HL-60 (cell line): ENCODE measurements around the gene SPNS2.

Source experiments
- DNase-seq, 2 experiments: peaks; one replicate each; pipeline ENCODE4 v3.0.0-alpha.2; 2010 to 2020; ENCODE audit warnings: low read depth in 1 of 2, low spot score in 1 of 2
- H3K27ac ChIP-seq: fragments of 250-450 bp; sonication (Bioruptor Pico); replicated peaks from 2 replicates; pipeline ENCODE4 v1.5.1; 2020; ENCODE audit warnings: mild to moderate bottlenecking, moderate library complexity
- H3K27me3 ChIP-seq: fragments of 250-450 bp; sonication (Bioruptor Pico); 2 replicates; pipeline ENCODE4 v1.5.1; 2021; ENCODE audit warnings: mild to moderate bottlenecking, moderate library complexity; ENCODE audit not compliant: insufficient read depth, poor library complexity, severe bottlenecking
- H3K4me3 ChIP-seq: replicated peaks from 2 replicates; pipeline ENCODE4 v1.5.1; 2011; ENCODE audit warnings: mild to moderate bottlenecking, control low read depth, low read length; ENCODE audit not compliant: insufficient read depth
- CTCF ChIP-seq: IDR thresholded peaks from one replicate; pipeline ENCODE4 v1.5.1; 2011; ENCODE audit warnings: low read length, control low read depth, inconsistent platforms; ENCODE audit not compliant: insufficient read depth
- GABPA ChIP-seq: IDR thresholded peaks from 2 replicates; pipeline ENCODE4 v1.6.1; 2012; ENCODE audit warnings: low read depth
- POLR2AphosphoS5 ChIP-seq: IDR thresholded peaks from 2 replicates; pipeline ENCODE4 v1.6.1; 2012; ENCODE audit warnings: low read depth
- REST ChIP-seq: IDR thresholded peaks from 2 replicates; pipeline ENCODE4 v1.6.1; 2012; ENCODE audit warnings: low read depth; ENCODE audit not compliant: insufficient replicate concordance
- SPI1 ChIP-seq: IDR thresholded peaks from 2 replicates; pipeline ENCODE4 v1.6.1; 2012; ENCODE audit warnings: low read depth, mild to moderate bottlenecking, borderline replicate concordance

The SPNS2 gene

DNA sequence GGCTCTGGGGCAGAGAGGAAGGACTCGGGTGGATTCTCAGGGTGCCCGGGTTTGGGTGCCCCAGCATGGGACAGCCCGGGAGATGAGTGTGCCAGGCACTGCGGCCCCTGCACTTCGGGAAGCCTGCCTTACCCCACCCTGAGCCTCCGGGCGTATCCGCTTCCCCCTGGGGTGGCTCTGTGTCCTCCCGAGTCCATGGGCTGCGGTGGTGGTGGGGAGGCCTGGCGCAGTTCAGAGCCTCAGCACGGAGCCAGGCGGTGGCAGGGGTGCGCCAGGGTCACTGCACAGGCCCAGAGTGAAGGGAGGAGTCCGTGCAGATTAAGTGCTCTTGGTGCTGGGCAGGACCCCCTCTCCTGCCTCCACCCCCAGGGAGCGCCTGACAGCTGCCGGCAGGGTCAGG lies 35.8 kb downstream of the SPNS2 start:
- DNase-seq: no peak
- H3K27ac ChIP-seq: no peak overlapping the region
- TF ChIP-seq REST: no peak
- no peak for TF ChIP-seq CTCF
- TF ChIP-seq GABPA: no peak
- no peaks in the 10 kb centered on the region for H3K27me3 ChIP-seq
- H3K4me3 ChIP-seq: no peak overlapping the region

GRCh38 chr17:4534928-4535666 lies 36.4 kb downstream of the SPNS2 start:
- no peak overlapping the region for H3K27ac ChIP-seq
- TF ChIP-seq GABPA (no peak), SPI1 (no peak), REST (no peak), CTCF (no peak), POLR2AphosphoS5 (no peak; the same call in 1 of the 2 replicates)

DNA sequence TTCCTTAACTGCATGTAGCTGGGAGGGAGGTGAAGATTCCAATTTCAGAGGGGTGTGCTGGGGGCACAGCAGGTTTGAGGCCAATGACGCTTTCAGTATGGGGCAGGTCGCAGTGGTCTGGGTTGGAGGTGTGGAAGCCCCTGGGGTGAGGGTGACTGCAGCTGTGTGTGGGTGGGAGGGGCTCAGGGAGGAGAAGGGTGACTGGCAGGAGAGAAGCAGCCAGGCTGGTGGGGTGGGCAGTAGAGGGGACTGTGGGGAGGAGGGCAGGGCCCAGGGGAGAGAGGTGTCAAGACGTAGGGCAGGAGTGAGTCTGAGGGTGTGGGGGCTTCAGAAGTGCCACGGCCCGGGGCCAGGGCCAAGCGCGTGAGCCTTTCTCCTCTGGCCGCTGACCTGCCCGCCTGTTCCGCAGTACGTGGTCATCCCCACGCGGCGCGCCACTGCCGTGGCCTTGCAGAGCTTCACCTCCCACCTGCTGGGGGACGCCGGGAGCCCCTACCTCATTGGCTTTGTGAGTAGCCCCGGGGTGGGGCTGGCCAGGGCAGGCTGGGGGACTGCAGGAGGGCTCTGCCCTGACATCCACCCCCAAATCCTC lies 37.1 kb downstream of the SPNS2 start:
- peak overlapping the region; percentile 28; the same call in 1 of the 2 replicates for H3K27ac ChIP-seq
- no peak for TF ChIP-seq GABPA
- TF ChIP-seq REST: no peak
- no peaks in the 10 kb centered on the region for H3K27me3 ChIP-seq
- no peak for DNase-seq
- no peak overlapping the region for H3K4me3 ChIP-seq

More at GRCh38 chr17:4534928-4535666, 36.4 kb downstream of the SPNS2 start:
- H3K27me3 ChIP-seq: no peaks in the 10 kb centered on the region
- DNase-seq: no peak
- H3K4me3 ChIP-seq: no peak overlapping the region
